Stimulated activated CD8-positive, alpha-beta memory T cell treated with anti-CD3 and anti-CD28 coated beads, Interleukin-7, amount 100 ng/mL, for 48 hours (primary cell): Measurements from ENCODE around the gene ABHD17A.

Source experiments
- DNase-seq, 2 donors: peaks; one replicate each; pipeline ENCODE4 v3.0.0-alpha.2; 2020; ENCODE audit warnings: low read depth in 1 of 2; ENCODE audit errors: extremely low read depth in 1 of 2

ABHD17A gene

GRCh38 chr19:1841209-1841924 lies 43.9 kb downstream of the ABHD17A start:
- no peak for DNase-seq

- no peak for DNase-seq
Measured at GRCh38 chr19:1840541-1841115, 44.7 kb downstream of the ABHD17A start.

DNA sequence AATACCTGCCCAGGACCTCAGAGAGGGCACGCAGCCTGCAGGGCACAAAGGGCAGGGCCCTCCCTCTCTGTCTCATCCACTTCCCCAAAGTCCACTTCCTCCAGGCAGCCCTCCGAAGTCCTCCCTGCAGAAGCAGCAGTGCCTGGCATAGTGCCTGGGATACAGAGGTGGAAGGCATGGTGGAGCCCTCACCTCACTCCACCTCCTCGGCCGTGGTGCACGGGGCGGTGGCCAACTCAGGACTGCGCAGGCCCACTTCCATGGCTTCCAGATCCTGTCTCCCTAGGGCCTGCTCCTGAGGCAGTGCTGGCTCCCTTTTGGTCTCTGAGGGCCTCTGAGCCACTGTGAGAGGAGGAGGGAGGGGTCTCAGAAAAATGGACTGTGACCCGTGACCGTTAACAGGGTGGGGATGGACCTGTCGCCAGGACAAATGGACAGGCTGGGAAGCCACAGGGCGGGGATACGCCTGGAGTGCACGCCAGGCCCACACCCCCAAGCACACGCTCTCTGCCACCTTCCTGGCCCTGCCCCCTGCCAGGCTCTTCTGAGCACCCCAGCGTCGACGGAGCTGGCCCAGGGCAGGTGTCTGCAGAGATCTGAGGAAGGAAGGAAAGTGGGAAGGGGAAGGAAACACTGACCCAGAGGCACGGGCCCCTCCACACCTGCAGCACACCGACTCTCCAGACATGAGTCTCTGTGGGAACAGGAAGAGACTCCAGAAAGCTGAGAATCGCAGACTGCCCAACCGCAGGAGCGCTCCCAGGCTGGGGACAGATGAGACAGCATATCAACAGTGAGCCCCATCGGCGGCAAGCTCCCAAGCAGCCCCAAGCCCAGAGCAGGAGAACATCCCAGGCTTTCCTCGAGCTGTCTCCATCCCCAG lies 45.4 kb downstream of the ABHD17A start:
- no peak for DNase-seq

GRCh38 chr19:1837625-1838105 lies 47.6 kb downstream of the ABHD17A start:
- DNase-seq = no peak

GRCh38 chr19:1837222-1837565 lies 48.1 kb downstream of the ABHD17A start:
- DNase-seq = no peak

- no peak for DNase-seq
Measured at GRCh38 chr19:1836458-1837221, 48.7 kb downstream of the ABHD17A start.

- DNase-seq = no peak
Measured at GRCh38 chr19:1833540-1833939, 51.8 kb downstream of the ABHD17A start.

DNA sequence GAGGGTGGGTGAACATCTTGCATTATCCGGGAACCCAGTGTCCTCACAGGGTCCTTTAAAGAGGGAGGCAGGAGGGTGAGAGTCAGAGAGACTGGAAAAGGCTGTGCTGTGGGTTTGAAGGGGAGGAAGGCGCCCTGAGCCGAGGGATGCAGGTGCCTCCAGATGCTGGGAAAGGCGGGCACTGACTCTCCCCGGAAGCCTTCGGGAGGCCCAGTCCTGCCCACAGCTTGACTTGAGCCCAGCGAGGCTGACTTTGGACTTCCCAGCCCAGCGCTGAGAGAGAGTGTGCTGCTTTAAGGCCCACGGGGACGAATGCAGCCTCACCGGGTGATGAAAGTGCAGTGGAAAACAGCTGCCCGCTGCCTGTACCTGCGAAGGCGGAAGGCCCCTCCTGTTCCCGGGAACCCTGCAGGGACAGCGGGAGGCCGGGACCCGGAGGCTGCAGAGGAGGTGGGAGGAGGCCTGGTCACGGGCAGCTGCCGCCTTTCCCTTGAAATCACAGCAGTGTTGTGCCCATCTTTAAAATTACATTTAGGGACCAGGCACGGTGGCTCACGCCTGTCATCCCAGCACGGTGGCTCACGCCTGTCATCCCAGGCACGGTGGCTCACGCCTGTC lies 53.1 kb downstream of the ABHD17A start:
- DNase-seq = no peak

DNA sequence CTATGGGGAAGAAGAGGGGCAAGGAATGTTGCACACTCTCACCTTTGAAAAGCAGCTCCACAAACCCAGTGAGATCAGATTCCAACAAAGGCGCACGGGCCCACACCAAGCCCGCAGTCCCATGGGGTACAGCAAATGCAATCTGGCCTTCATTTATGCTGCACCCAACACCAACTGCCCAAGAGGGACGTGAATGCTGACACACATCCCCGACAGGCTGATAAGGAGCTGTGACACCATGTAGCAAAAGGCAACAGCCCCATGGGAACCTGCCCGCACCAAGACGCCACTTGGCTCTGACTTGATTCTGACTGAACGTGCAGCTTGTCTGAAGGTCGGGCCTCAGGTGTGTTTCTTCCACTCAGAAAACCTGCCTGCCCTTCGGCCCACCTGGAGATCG lies 54.3 kb downstream of the ABHD17A start:
- no peak for DNase-seq

DNA sequence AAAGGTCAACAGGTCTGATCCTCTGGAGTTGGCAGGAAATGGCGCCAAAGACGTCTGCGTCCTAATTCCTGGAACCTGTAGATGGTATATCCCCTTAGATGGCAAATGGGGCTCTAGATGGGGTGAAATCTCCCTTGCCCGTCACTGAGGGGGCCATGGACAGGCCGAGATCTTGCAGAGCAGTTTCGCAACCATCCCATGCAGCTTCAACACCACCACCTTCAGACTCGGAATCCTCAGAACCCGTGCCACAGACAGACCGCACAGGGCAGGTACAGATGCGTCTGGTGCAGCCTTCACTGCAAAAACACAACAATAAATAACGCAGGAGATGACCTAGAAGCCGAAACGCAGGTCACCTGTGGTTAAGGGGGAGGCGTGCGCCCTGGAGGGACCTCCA lies 54.7 kb downstream of the ABHD17A start:
- no peak for DNase-seq

DNA sequence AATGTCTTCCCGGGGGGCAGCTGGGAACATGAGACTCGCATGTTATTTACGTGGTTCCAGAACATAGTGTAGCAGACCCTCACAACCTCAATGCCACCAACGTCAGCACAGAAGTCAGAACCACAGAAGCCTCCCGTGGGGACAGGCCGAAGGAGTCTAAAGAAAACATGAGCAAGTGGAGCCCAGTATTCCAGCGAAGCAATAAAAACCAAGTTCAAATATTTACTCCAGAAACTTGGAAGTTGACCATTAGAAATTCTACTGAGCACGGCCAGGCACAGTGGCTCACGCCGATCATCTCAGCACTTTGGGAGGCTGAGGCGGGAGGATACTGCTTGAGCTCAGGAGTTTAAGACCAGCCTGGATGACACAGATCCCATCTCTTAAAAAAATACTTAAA lies 55.3 kb downstream of the ABHD17A start:
- DNase-seq = no peak

GRCh38 chr19:1828279-1829238 lies 56.7 kb downstream of the ABHD17A start:
- no peak for DNase-seq

DNA sequence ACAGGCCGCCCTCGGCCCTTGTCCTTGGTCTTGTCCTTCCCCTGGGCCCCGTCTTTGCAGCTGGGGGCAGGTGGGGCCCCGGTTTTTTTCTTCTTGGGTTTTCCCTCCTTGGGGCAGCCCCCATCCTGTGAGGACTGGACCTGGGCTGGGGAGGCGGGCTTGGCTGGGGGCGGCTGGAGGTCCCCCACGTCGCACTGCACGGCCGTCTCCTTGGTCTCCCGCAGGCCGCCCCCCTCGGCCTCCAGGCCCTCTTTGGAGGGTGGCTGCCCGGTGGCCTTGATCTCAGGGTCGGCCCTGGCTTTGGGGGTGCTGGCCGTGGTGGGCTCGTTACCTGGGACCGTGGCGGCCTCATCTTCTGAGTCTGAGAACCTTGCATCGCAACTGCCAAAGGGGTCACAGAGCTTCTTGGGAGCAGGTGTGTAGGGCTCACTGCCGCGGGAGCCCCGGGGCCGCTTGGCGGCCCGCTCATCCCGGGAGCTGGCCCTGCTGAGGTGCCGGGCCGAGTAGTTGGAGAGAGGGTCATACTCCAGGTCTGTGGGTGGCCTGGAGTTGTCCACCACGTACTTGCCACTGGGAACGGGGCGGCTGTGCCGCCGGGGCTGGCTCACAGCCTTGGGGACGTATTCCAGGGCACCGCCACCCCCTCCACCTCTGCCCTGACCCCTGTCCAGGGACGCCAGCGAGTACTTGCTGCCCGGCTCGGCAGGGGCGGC lies 57.6 kb downstream of the ABHD17A start:
- no peak for DNase-seq
